Measurements from ENCODE around the gene MEGF8.
A peak's percentile ranks its signal among the peaks of the same experiment; 100 is the strongest.
"Not testable (repeated sequence)": the region's sequence is repeated elsewhere in the genome, so short reads cannot be mapped to it uniquely, and the experiment has no call there.

The MEGF8 gene

DNA sequence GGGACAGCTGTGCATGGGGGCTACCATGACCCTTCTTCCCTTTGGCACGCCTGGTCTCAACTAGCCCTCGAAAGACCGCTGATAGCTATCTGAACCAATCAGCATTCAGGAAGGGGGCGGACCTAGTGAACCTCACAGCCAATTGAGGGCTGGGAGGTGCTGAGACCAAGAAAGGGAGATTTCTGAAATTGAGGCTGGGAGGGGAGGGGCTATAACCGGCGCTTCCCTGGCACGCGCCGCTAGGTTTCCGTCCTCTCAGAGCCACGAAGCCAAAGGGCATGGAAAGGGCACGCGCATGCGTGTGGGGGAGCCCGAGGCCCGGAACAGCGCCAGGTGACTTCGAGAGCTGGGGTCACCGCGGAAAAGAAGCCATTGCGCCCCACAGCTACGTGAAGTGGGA lies 18.8 kb upstream of the MEGF8 start:
- no peak for DNase-seq

DNA sequence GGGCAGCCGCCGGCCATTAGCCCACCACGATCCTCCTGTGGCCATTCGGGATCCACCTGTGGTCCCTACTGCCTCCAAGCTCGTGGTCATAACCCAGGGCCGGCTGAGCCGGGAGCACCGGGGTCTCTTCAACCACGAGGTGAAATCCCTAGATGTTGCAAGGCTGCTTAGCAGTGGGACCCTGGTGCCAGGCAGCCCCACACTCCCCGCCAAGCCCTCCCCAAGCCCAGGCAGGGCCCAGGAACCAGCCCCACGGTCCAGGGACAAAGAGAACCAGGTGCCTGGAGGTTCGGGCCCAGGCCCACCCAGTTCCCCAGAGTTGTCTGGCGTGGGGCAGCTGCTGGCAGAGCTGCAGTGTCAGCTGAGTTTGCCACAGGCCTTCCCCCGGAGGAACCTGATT lies 15.7 kb upstream of the MEGF8 start:
- DNase-seq, result no peak

DNA sequence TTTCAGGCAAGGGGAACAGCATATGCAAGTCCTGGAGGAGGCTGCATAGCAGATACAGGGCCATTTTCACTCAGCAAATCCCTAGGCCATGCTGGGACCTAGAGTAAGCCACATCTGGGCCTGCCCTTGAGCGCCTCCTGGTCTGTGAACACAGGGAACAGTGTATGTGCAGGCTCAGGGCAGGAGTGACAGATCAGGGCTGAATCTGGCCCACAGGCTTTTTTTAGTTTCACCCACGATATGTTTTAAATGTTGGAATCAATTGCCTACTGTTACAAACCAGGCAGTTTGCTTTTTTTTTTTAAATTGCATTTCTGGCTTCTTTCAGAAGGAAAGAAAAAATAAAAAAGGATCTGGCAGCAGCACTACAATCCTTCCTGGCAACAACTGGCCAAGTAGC lies 13.8 kb upstream of the MEGF8 start:
- DNase-seq, result peak in 1 of 2 experiments; percentile 30

DNA sequence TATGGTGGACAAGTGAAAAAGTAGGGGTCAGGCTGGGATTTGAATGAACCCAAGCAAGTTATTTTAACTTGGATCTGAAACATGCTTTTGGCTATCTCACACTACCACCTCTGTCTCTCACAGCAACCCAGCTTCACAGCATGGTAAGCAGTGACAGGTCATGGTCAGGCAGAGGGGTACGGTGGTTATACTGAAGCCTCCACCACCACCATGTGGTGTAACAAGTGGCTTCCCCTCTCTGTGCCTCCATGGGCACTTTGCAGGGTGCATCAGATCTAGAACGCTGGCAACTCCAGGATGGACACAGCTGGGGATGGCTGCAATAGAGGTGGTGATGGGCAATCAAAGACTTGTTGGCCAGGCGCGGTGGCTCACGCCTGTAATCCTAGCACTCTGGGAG lies 13.1 kb upstream of the MEGF8 start:
- no peak for DNase-seq

DNA sequence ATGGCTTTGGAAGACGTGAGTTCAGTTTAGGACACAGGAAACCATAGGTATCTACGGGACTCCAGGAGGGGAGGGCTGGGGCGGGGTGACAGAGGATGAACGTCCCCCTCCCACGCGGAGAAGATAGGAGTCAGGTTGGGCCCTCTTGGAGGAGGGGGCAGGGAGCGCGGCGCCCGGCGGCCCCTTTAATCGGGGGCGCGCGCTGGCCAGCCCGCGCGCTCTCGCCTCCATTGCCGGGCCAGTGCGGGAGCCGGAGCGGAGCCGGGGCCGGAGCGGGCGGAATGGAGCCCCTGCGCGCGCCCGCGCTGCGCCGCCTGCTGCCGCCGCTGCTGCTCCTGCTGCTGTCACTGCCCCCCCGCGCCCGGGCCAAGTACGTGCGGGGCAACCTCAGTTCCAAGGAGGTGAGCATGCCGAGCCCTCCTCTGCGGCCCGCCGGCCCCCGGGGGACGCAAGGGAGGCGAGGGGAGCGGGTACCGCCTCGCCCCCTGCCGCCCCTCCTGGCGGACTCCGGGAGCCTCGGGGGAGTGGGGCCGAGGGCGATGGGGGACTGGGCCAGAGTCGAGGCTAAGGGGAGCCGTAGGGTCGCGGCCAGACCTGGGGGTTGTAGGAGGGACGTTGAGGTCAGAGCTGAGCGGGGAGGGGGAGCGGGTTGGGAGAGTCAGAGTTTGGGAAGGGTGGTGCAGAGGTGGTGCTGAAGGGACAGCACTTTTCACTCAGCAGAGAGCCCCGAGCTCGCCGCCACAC lies 12.2 kb upstream of the MEGF8 start, which contains the start of gene TMEM145:
TSS of gene TMEM145 (plus strand) at position 214 of the 744 bp plus-strand sequence. CDS start at position 282, 68 bp downstream.
- peak in 1 of 2 experiments; percentile 41 for DNase-seq

DNA sequence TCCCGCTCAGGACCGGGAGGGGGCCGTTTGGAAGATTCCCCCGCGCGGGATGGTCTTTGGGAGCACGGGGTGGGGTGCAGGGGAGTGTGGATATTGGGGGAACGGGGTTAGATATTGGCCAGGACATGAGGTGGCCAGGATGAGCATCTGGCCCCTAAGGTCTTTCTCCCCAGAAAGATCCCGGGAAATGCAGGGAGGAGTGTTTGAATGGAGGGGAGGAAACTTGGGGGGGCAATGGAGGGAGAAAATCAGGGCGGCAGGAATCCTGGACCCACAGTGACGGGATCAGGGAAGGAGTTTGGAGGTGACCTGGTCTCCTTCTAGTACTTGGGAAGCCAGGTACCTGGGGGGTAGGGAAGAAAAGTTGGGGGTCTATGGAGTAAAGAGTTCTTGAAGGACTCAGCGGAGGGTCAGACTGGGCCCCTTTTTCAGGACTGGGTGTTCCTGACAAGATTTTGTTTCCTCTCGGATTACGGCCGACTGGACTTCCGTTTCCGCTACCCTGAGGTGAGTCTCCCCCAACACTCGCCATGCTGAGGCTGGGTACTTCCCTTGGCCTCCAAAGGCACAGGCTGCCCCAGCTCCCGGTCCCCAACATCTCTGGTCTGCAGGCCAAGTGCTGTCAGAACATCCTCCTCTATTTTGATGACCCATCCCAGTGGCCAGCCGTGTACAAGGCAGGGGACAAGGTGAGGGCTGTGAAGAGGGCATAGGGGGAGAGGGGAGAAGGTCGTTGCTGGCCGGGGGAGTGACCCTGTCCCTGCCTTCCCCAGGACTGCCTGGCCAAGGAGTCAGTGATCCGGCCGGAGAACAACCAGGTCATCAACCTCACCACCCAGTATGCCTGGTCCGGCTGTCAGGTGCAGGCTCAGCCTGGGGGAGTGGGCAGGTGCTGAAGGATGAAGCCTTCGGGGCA lies 11.3 kb upstream of the MEGF8 start:
- DNase-seq, result peak; percentile 8 to 17

DNA sequence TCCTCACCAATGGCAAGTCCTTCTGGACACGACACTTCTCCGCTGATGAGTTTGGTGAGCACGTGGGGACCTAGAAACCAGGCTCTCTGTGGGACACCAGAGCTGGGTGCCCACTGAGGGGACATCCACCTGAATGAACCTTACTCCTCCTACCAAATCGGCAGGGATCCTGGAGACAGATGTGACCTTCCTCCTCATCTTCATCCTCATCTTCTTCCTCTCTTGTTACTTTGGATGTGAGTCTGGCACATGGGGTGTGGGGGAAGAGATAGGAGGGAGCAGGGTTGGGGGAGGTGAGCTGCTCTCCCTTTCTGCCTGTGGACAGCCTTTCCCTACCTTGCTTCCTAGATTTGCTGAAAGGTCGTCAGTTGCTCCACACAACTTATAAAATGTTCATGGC lies 10.4 kb upstream of the MEGF8 start:
- no peak for DNase-seq

DNA sequence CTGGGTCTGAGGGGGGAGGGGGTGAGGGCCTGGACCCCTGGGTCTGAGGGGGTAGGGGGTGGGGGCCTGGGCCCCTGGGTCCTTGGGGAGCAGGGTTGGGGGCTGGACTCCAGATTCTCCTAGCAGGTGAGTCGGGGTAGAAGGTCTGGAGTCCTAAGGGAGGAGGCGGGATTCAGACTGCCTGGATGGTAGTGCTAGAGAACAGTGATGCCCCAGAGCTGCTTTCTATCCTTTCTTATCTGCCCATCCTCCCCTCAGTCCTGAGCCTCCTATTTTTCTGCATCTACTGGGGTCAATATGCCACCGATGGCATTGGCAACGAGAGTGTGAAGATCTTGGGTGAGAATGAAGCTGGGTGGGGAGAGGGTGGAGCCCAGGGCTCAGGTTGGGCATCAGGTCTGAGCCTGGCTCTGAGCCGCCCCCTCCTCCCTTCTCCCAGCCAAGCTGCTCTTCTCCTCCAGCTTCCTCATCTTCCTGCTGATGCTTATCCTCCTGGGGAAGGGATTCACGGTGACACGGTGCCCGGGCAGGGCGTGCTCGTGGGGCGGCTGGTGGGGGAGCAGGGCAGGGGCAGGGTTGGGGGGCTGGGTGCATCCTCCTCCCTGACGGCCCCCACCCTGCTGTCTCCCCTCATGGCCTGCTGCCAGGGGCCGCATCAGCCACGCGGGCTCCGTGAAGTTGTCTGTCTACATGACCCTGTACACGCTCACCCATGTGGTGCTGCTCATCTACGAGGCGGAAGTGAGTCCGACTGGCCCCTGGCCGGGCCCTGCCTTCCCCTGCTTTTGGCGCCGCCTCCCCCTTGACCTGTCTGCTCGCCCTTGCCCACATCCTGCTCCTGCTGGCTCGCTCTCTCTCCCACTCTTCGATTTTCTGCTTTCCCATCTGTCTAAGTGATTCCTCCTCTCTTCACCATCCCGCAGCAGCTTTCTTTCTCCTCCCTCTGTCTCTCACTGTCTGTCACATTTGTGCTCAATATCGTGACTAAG lies 8.9 kb upstream of the MEGF8 start:
- DNase-seq, result peak in 1 of 2 experiments; percentile 17

DNA sequence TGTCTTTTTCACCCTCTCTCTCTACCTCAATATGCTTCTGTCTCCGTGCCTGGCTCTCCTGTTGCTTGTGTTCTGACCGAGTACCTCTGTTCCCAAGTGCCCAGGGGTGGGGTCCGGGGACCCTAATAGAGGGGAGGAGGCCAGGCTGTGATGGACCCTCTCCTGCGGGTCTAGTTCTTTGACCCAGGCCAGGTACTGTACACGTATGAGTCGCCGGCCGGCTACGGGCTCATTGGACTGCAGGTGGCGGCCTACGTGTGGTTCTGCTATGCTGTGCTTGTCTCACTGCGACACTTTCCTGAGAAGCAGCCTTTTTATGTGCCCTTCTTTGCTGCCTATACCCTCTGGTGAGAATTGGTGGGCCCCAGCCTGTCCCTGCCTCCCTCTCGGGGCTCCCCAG lies 7.9 kb upstream of the MEGF8 start:
- DNase-seq, result no peak

DNA sequence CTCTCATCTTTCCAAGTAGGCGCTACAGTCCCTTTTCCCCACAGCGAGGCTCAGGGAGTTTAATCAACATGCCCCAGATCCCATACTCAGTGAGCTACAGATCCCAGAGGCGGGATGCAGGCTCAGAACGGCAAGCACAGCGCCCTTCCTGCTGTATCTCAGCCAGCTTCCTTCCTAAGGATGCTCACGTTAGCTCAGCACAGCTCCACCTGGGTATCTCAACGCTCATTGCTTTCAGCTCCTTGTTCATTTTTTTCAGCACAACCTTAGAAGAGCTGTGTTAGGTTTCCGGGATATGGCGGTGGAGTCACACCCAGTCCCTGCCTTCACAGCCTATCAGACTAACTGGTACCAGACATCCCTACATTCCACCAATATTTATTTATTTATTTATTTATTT lies 3.1 kb upstream of the MEGF8 start:
- DNase-seq, result no peak

DNA sequence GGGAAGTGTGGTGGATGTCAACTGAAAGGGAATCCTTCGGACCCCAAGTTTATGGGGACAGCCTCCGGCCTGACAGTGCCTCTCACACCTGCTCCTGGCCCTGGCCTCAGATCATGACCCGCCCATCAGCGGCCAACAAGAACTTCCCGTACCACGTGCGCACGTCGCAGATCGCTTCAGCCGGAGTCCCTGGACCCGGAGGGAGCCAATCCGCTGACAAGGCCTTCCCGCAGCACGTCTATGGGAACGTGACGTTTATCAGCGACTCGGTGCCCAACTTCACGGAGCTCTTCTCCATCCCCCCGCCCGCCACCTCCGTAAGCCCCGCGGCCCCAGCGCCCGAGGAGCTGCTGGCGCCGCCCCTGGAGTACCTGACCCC lies 2.0 kb upstream of the MEGF8 start:
- no peak for DNase-seq

DNA sequence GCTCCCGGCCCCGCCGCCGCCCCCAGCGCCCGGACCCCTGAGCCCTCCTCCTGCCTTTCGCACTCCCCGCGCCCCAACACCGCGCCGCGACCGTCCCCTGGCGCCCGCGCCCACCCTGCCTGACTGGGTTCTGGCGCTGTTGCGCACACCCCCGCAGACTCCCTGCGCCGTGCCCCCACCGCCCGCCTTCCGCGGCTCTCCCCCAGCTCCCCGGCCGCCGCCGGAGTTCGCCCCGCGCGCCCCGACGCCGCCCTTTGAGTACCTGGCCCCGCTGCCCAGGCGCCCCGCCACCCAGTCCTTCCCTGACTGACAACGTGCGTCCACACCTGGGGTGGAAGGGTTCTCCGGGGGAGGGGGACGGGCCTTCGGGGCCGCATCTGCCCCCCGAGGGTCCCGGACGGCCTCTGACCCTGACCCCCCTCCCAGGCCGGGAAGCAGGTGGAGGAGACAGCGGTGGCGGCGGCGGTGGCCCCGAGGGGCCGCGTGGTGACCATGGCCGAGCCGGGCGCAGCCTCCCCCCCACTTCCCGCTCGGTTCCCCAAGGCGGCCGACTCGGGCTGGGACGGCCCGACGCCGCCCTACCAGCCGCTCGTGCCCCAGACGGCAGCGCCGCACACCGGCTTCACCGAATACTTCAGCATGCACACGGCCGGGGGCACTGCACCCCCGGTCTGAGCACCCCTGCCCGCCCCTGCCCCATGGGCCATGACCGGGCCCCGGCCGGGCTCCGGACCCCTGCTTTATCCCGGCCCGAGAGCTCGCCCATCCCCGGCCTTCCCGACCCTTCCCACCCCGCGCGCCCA lies 1.4 kb upstream of the MEGF8 start:
- no peak for DNase-seq

DNA sequence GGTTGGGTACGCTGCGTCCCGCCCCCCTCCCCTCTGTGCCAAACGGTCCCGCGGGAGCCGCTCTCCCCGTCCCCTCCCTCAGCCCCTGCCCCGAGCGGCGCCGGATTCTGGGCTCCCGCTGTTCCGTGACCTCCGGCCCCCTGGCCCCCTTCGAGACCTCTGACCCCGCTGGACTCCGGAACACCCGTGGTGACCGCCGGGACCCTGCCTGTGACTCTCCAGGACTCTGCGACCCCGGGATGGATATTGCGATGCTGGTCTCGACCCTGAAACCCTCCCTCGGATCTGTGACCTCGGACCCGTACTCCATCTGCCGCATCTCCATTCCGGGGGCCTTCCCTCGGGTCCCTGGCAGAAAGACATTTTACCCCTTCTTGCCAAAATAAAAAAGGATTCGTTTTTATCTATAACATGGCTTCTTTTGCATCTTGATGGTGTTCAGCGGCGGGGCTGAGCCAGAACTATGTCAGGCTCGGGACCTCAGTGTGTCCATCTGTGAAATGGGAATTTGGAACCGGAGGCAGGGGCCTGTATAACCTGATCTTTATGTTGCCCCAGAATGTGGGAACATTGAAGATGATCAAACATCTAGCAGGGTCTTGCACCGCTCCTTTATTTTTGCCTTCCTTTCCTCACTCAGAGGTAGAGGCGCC lies 654 bp upstream of the MEGF8 start:
- no peak for DNase-seq

DNA sequence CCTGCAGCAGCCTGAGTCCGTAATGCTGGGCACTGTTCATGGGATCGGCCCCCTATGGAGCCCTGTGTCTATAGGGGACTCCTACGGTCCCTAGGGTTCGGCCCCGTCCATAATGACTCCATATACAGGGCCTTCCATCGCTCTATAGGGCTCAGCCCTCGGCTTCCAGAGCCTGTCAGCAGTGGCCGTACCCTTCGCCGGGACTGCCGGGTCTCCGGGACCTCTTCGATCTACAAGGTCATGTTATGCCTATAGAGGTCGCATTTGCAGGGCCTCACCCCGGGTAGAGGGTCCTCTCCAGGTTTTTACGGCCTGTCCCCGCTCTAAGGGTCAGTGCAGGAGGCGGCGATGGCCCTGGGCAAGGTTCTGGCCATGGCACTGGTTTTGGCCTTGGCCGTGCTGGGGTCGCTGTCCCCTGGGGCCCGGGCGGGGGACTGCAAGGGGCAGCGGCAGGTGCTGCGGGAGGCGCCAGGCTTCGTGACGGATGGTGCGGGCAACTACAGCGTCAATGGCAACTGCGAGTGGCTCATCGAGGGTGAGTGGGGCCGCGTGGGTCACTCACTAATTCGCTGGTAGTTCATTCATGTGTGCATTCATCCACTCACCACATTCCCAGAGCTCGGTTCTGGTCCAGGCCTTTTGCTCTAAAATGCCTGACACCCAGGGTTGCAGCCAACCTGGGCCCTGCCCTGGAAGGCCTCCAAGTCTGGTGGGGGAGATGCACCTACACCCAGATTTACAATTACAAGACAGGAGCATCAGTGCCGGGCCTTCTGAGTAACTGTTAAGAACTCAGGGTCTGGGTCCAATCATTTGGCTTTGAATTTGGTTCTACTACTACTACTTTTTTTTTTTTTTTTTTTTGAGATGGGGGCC lies 699 bp downstream of the MEGF8 start:
- peak in 1 of 2 experiments; percentile 8 for DNase-seq

DNA sequence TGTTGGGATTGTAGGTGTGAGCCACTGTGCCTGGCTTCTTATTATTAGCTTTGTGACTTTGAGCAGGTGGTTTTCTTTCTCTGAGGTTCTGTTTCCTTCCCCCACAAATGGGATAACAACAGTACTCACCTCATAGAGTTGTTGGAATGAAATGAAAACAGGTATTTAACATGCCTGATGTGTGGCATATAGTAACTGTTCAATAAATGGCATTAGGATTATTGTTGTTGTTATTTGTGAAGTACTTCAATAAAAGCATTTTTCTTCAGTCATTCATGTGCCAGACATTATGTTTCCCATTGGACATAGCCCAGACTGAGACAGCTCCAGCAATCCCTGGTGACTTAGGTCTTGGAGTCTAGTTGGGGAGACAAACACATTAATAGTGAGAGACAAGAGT lies 1.5 kb downstream of the MEGF8 start:
- DNase-seq, result no peak

DNA sequence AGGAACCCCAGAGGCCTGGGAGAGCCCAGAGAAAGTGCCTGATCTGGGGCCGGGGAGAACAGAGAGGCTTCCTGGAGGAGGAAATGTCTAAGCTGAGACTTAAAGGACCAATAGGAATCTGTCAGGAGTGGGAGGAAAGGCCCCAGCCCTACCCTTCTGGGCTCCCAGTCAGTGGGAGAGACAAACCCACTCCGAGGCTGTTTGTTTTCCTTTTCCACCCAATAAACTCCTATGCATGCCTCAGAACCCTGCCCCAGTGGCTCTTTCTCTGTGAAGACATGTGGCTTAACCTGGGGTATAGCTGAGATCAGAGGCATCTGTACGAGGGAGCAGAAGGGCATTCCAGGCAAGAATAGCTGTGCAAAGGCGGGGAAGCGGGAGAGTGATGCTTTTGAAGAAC lies 1.9 kb downstream of the MEGF8 start:
- DNase-seq, result no peak

DNA sequence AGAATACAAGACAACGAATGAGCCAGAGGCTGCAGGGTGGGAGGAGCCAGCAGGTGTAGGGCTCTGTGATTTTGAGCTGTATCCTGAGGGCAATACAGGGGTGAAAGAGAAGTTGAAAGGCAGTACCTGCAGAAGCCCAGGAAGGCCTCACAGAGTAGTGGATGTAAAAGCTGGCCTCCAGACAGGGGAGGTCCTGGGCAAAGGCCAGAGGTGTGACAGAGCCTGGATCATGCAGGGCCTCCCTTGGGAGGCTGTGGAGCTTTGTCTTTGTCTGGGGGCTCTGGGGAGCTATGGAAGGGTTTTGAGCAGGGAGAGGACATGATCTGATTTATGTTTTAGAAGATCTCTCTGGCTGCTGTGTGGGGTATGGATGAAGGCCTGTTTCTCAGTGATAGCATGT lies 2.7 kb downstream of the MEGF8 start:
- no peak for DNase-seq

DNA sequence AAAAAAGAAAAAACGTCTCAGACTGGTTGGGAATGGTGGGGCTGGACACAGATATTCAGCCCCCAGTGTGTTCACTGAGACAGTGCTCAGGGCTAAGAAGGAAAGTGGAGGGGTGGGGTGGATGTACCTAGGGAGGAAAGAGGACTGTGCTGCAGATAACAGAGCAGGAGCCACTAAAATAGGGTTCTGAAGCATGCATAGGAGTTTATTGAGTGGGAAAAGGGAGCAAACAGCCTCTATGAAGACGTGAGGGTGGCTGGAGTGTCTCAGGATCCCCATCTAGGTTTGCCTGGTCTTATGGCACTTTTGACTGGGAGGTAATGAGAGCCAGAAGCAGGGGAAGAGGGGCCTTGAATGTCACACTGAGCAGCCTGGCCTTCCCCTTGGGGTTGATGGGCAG lies 3.4 kb downstream of the MEGF8 start:
- no peak for DNase-seq

DNA sequence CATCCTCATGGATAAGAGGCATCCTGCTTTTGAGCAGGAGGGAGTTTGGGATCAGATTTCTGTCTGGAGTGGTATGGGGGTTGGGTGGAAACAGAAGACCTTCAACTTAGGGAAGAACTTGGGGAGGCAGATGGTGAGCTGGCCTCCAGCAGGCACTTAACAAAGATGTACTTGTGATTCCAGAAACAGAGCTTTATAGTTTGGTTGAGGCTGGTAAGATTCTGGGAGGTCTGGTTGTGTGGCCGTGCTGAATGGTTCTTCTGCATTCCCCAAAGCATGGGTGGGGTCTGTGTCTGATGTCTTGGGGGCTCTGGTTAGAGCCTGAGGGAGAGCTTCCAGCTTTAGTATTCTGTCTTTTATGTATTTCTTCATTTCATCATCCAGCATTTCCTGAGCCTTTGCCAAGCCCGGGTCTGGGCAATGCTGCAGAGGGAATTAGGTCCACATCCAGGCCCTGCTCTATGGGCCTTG lies 4.8 kb downstream of the MEGF8 start:
- DNase-seq, result no peak

DNA sequence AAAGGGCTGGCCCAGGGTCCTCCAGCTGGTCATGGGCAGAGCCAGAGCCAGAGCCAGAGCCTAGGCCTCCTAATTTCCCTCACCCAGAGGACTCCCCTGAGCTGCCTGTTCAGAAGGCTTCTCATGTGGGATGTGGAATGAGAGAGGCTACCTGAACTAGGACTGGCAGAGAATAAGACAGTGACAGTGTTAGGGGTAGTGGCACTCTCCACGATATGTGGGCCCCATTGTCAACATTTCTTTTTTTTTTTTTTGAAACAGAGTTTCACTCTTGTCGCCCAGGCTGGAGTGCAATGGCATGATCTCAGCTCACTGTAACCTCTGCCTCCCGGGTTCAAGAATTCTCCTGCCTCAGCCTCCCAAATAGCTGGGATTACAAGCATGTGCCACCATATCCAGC lies 5.9 kb downstream of the MEGF8 start:
- not testable (repeated sequence) for DNase-seq
